GM18861 (cell line): ENCODE data around the gene KLF6.

ENCODE experiments used
- ATAC-seq: cut with Tn5 transposase; IDR thresholded peaks from one replicate; pipeline ENCODE4 v1.9.1; 2021; ENCODE audit not compliant: unreplicated experiment

The KLF6 gene

DNA sequence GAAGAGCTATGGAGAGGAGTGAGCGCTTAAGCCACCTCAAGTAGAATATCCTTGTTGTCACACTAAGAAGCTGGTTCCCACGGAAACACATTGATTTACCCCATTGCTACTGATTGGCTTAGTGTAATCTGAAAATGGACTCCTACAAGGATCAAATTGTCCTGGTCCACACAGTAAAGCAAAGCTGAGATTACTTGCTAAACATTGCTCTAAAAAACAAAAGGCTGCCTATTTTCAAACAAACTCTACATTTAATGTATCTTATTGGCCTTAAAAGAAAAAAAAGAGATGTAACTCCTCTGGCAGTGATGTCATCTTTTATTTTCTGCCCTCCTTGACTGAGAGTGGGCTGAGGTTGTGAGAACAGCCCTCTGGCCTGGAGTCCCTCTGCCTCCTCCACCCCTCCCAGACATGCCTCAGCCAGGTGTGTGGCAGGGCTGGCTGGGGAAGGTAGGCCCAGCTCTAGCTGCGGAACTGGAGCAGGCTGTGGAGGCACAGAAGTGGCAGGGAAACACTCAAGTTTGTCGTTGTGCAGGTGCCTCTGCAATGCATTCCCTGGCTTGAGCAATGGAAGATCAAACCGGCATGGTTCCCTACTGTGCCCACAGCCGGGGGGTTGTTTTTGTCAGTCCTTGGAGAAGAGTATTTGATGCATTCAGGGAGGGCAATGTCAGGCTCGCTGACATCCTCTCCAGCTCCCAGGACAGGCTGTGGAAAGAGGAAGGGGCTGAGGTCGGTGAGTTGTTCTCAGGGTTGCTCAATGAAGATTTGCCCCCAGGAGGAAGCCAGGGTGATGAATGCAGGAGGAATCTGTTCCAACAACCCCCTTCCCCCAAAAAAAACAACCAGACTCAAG lies 9.1 kb downstream of the KLF6 start:
- ATAC-seq, result no peak

DNA sequence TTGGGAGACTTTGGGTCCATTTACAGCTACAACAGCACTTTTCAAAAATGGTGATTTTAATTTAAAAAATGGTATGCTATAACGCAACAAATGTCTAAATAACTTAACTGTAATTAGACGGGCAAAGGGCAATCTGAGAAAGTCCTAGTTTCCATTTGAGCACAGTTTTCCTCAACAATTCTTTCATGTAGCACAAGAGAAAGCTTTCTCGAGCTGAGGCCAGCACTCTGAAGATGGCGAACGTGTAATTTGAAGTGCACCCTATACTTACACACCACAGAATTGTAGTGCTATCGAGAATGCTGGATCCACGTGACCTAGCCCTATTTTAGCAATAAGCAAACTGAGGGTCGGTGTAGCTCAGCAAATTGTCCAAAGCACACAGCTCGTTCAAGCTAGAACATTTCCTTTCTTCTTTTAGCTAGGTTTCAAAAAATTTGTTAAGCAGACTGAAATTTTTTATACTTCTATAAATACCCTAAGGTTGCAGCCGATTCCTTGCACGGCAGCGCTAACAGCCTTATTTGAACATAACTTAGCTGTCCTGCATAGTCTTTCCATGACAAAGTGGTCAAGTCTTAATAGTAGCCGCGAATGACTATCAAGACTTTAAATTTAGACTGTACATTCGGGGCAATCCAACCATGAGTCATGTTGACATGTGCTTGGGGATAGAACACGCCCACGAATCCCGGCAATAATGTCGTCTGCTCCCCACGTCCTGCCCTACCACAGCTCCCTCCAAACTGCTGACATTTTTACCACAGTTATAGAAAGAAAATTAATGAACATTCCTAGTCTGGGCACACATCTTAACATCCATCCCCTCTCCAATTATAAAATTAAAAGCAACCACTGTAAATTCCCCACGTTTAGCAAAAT lies 10.0 kb downstream of the KLF6 start:
- no peak for ATAC-seq

DNA sequence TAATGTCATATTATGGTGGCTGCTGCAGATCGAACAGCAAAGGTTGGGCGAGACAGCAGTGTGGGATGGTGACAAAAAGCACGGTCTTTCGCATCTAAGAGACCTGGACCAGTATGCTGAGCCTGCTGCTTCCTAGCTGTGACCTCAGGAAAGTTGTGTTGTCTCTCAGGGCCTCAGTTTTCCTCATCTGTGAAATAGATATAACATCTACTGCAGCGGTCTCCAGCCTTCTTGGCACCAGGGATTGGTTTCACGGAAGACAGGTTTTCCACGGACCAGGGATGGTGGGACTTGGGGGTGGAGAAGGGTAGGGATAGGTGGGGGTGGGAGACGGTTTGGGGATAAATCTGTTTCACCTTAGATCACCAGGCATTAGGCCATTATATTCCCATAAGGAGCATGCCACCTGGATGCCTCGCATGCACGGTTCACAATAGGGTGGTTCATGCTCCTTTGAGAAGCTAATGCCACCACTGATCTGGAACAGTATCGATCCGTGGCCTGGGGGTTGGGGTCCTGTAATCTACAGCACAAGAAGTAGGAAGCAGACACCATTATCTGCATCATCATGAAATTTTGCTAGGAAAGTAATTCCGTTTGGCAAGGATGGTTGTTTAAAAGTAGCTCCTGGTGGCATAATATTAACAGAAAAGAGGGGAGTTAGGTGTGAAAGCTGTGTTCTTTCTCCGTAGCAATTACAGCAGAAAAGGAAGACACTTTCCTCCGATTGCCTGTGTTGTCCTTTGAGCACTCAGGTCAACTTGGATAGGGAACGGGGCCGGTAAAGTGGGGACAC lies 10.8 kb downstream of the KLF6 start:
- ATAC-seq, result no peak

DNA sequence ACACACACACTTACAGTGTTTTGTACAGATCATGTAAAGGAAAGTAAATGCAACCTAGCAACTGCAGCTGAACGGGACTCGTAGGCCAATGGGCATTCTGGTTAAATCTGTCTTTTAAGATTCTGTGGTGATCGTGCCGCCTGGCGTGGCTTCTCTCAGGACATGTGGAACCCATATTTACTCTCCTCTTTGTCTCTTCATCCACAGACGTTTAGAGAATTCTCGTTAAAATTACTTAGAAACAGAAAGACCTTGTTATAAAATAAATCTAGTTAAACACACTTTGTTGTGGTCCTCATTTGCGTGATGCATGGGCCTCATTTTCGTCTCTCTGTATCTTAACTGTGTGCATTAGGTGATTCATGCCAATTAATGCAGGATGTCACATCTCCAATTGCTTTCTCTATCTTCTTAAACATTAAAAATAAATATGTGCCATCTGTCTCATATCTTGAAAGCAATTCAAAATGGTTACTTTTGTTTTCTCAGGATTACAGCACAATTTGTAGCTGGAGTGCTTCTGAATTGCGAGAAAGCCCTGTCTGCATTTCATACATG lies 11.5 kb downstream of the KLF6 start:
- ATAC-seq, result no peak

DNA sequence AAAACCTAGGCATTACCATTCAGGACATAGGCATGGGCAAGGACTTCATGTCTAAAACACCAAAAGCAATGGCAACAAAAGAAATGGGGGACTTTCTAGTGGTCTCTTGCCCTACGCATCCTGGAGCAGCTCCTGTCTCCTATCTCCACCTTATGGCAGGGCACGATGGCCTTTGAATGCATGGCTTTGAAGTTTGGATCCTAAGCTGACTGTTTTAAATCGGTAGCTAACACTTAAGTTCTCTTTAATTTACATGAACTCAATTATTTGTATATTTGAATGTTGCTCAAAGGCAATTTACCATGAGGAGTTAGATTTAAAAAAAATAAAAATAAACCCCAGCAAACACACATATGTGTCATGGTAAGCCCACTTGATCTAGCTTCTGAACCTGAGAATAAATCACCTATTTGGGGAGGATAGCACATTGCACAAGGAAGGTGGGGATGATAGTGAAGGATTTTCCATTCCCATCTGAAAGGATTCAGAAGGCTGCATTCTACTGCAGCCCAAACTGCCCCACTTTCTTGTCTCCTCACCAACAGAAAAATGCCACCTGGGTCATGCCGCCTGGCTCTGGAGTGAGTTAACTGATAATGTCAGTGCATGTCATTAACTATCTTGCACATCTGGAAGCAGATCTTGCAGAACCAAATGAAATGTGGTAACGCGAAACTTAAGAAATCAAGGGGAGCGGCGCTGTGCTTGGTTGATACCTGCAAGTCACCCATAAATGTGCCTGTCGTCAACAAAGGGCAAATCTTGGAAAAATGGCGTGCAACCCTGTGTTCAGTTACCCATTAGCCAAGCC lies 12.4 kb downstream of the KLF6 start:
- ATAC-seq, result no peak

DNA sequence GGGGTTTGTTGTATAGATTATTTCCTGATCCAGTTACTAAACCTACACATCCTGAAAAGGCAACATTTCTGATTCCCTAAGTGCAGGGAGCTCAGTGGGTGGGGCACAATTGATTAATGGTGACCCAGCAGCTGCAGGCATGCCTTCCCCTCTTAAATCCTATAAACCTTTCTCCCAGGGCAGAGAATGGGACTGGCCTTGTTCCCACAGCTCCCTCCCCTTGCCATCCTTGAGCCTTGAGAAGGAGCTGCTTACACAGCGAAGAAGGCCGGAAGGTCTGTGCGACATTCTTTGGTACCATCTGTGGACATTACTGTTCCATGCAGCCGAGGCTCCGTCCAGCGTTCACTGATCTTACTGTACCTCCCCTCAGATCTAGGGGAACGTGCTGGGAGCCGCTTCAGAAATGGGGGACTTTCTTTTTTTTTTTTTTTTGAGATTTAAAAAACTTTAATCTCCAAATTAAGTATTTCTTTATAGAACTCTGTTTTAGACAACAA lies 14.3 kb downstream of the KLF6 start:
- ATAC-seq, result no peak

DNA sequence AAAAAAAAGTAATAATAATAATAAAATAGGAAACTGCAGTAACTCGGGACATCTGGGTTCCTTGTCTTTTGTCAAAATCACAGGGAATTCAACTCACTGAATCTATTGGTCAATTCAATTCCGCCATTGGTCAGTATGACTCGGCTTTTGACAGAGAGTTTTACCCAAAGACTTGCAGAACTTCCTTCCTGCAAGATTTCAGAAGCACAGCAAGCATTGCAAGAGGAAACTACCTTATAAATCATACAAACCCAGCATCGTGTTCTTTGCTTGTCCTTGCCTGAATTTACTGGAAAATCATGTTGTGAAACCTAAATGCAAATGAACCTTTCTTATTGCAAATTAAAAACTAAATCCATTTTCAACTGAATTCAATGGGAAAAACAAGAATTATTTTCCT lies 15.5 kb downstream of the KLF6 start:
- ATAC-seq, result no peak

DNA sequence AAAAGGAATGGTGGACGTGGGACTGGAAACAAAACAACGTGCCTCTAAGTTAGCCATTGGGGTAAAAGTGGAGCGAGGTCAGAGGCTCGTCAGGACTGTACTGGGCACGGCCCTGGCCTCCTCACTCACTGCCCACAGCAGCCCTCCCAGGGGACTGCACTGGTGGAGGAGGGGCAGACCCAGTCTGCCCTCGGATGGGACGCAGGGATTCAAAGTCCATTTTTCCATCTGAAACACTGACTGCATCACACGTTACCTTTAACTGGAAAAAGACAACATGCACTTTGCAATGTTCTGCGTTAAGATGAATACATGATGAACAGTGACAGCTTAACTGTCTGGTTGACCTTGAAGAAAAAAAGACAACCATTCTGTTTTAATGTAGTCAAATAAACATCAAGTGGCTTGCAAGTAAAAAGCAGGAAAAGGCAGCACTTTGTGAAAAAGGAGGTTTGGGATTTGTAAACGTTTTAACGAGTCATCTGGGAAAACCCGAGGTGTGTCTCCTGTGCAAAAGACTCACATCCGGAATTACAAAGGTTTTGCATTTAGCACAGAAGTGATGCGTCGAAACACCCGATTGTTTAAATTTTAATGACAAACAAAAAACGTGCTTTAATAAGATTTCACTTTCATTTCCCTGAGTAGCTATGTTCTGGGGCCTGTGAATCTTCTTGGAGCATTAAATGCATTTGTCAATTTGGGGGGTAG lies 18.8 kb downstream of the KLF6 start:
- no peak for ATAC-seq

DNA sequence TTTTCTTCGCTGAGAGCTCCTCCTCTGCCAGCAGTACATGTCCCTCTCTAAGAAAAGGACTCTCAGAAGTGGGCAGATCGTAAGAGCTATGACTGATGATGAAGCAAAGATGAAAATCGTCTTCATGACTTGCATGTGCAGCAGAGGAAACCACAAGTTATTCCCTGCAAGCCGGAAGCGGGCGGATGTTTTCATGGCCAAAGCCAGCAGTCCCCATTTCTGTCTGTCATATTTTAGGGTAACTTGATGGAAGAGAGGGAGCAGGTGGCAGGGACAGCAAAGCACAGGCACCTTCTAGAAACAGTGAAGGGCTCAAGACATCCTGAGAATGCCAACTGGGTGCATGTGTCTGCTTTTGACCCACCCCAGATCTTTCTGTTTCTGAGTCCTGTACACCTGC lies 19.9 kb downstream of the KLF6 start:
- ATAC-seq, result no peak

DNA sequence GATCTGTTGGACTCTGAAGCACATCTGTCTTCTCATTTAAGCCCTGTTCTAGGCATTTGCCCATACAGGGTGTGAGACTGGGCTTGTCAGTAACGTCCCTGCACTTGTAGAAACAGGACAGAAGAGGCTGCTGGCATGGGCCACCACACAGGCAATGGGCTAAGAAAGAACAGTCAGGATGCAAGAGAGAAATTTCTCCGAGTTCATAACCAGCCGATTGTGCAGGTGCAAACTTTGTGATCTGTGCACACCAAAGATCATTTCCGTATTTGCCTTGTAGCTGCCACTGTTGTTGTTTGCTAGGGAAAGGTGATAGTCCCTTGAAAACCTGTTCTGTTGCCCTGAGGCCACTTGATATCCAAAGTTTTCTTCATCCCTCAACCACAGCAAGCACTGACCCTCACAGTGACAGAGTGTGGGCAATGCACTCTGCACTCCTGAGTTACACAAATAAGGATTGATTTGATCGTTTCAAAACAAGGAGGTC lies 20.3 kb downstream of the KLF6 start:
- ATAC-seq, result no peak

DNA sequence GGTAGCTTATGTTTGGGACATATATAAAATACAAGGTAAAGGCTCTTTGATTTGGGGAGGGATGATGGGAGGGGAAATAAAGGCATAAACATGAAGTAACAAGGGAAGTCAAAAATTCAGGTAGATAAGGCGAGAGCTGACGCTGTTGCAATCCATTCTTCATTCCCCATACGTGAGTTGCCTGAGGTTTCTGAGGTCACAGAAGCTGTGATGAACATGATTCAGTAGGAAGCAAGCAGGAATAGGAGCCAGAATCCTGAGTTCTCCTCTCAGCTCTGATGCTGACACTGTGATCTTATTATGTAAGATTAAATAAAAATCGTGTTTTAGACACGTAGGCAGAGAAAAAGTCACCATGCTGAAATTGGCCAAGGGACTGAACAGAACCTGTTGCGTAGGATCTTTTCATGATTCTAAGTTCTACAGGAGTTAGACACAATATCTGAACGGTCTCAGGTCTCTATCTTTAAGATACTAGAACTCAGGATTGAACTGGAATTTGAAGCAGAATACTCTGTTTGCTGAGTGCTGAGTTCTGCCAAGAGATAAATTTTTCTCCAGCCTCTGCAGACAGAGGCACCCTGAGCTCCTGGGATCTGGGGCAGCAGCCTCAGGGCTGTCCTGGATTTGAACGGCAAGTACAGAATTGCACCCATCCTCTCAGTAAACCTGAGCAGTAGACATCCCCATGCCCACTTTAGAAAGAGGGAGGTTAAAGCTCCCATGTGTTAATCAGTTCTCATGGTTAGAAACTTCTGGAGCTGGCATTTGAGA lies 21.0 kb downstream of the KLF6 start:
- no peak for ATAC-seq

DNA sequence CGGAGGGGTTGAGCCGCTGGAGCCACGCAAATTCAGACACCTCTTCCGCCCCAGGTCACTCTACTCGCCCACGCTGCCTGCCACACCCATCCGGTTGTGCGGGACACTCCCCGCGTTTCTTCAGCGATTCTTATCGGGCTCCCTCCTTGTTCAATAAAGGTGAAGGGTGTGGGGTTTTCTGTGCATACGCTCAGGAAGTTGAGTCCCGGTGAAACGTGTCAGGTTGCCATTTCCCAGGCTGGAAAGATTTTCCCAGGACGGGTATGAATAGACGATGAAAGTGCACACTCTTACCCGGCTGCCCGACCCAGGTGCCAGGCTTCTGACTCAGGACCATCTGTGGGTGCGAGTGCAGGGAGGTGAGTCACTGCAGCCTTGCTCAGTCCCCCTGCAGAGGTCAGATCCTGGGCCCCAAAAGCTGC lies 22.0 kb downstream of the KLF6 start:
- ATAC-seq, result no peak

DNA sequence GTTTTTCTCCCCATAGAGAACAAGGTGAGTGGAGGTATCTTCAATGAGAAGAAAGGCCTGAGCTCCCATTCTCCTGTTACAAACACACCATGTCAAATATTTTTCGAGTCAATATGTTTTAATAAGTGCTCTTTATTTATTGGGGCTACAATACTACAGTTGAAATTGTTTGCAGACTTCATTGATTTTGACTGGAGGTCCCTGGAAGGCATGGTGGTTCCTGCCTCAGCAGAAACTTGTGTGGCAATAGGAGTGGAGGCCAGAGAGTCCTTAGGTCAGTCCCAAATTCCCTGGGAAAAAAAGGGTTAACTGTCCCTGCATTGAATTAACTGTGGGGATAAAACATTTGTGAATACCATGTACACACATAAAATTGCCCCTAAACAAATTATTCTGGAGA lies 22.7 kb downstream of the KLF6 start:
- ATAC-seq, result no peak

DNA sequence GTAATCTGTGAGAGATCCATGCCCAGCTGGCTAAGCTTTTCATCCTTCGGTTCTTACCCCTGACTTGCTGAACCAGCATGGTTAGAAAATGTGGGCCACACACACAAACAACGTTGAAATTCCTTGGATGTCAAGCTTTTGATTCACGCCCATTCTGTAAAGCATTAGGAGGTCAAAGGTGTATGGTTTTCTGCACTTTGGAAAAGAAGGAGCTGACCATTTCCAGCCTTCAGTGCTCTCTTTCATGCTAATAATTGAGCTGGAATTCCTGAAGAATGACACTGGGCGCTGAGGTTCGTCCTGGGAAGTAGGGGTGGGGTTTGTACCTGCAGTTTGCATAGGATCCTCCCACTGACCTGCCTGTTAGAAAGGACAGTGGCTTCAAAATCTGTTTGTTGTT lies 23.1 kb downstream of the KLF6 start:
- no peak for ATAC-seq

DNA sequence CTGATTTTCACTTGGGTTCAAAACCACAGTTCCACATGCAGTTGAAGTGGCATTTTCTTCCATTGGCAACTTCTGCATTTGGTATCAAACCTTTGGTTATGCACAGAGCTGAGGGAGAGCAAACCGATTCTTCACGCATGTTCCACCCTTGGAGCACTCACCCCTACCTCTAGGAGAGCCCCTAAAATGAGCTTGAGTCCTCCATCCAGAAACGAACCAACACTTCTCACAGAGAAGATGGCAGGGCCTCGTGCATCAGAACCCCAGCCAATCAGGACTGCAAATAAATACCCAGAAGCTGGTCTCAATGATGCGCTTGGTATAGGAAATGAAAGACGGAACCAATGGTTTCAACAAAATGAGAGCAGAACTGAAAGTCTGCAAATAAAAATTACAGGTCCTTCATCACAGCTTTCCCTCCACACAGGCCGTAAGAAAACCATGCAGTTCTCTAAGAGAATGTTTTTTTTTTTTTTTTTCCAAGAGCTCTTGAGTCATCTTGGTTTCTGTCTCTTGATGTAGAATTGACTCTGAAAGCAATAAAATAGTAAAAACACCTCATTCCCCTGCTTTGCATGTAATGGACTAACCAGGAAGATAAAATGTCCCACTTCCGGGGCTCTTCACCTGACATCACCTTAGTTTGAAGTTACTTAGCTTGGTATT lies 23.9 kb downstream of the KLF6 start:
- ATAC-seq, result peak; percentile 40

DNA sequence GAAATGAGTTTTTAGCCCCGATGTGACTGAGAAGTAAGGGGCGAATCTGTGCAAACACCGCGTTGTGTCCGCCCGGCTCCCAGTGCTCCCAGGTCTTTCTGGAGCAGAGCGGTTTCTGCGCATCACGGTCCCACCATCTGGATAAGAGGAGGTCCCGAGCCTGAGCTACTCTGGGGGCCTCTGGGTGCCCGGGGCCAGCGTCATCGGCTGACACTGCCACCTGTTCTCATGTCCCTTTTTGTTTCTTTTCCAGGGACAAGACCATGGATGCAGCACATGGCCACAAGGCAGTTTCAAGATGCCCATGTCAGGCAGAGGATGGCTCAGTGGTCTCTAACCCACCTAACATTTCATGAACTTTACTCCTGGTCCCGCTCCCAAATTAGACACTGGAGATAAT lies 24.9 kb downstream of the KLF6 start:
- no peak for ATAC-seq

DNA sequence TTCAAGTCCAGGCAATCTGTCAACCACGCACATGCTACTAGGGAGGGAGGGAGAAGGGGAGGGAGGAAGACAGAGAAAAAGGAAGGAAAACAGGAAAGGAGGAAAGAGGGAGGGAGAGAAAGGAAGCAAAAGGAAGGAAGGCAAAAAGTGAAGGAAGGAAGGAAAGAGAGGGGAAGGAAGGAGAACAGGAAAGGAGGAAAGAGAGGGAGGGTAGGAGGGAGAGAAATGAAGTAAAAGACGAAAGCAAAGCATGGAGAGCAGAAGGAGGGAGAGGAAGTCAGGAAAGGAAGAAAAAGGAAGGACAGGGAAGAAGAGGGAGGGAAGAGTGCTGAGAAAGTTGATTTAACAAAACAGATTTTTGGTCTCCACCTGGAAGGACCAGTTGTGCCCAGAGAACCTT lies 25.6 kb downstream of the KLF6 start:
- no peak for ATAC-seq

DNA sequence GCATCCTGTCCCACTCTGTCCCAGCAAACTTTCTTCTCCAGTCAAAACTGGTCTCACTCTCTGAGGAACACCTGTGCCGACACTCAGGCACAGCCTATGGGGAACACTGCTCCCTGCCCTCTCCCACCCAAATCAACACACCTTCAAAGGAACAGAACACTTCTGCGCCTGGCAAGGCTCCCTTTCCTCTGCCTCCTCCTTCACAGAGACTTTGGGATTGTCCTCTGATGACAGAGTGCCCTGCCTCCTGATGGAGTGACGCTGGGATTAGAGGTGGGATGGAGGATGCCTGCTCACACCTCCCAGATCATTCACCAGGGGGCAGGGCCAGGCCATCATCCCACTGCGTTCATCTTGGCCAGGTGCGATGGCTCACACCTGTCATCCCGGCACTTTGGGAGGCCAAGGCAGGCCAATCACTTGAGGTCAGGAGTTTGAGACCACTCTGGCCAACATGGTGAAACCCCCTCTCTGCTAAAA lies 26.5 kb downstream of the KLF6 start:
- ATAC-seq, result no peak
